ENCODE data around the gene PRR18. TPM values are rescaled to one million over a fixed set of nuclear protein-coding genes. Genes with fewer than 3 reads are reported as not detected.

Gene PRR18
- total RNA-seq, 1 experiment from 2014 or later = not detected

GRCh38 chr6:166258854-166259276, 49.3 kb downstream of the PRR18 start:
- POLR2A ChIA-PET (ENCODE audit: unreplicated experiment) = no interaction called here
- Histone ChIP-seq H3K9me3 (ENCODE audit: low read length) (no peaks in the 10 kb centered on the region), H3K4me1 (ENCODE audit: insufficient read depth, low read length) (peaks cover 11% of the 10 kb centered on the region; the same call in 1 of the 2 replicates), H3K27me3 (ENCODE audit: low read length) (peaks cover 4% of the 10 kb centered on the region; the same call in 1 of the 2 replicates), H3K79me2 (ENCODE audit: low read length) (no peaks in the 10 kb centered on the region), H3K4me2 (ENCODE audit: low read length) (no peak overlapping the region), H2AFZ (ENCODE audit: low read length) (no peak overlapping the region), H3K9ac (ENCODE audit: low read length) (no peak overlapping the region), H4K20me1 (ENCODE audit: low read length) (no peaks in the 10 kb centered on the region), H3K9me2 (replicated peaks; ENCODE audit: low read length) (no peaks in the 10 kb centered on the region), H3K36me3 (ENCODE audit: low read depth, low read length) (no peaks in the 10 kb centered on the region), H3F3A (ENCODE audit: low read length, unreplicated experiment) (no peaks in the 10 kb centered on the region), H3K4me3 (ENCODE audit: low read length) (no peak overlapping the region), H3K27ac (ENCODE audit: low read length) (no peak overlapping the region)
- CTCF ChIA-PET = no interaction called here
- intact Hi-C loops (cut with micrococcal nuclease) = no loop called here
- ATAC-seq (no peak), DNase-seq (peak; percentile 40)
- BruUV-seq (replicated peaks) = no TSS peak
- TF ChIP-seq EZH2 (IDR thresholded peaks at IDR 0.05; ENCODE audit: low read length, unreplicated experiment) = no peak
- TF ChIP-seq, protein P1, sequence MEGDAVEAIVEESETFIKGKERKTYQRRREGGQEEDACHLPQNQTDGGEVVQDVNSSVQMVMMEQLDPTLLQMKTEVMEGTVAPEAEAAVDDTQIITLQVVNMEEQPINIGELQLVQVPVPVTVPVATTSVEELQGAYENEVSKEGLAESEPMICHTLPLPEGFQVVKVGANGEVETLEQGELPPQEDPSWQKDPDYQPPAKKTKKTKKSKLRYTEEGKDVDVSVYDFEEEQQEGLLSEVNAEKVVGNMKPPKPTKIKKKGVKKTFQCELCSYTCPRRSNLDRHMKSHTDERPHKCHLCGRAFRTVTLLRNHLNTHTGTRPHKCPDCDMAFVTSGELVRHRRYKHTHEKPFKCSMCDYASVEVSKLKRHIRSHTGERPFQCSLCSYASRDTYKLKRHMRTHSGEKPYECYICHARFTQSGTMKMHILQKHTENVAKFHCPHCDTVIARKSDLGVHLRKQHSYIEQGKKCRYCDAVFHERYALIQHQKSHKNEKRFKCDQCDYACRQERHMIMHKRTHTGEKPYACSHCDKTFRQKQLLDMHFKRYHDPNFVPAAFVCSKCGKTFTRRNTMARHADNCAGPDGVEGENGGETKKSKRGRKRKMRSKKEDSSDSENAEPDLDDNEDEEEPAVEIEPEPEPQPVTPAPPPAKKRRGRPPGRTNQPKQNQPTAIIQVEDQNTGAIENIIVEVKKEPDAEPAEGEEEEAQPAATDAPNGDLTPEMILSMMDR (conservative IDR thresholded peaks at IDR 0.05; ENCODE audit: low read depth, low read length) = no peak

DNA sequence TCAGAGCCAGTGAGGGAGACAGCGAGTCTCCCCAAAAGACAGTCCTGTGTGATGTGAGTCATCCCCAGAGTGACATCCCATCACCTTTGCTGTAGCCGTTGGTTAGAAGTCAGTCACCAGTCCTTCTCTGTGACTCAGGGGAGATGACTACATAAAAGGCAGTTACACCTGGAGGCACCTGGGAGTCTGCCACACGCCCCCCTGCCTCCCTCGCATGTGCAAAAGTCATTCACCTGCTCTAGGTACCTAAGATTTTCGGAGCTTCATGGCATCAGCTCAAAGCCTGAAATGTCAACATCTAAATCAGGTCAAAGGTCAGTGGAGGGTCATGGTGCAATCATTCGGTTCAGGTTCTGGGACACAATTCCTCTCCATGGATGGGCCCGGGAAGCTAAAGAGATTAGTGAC, 50.3 kb downstream of the PRR18 start:
- H3K79me2 ChIP-seq (ENCODE audit: low read length) = no peaks in the 10 kb centered on the region
- H3K9me3 ChIP-seq (ENCODE audit: low read length) = no peaks in the 10 kb centered on the region
- peak; percentile 46 for DNase-seq
- ChIA-PET CTCF (no interaction called here), POLR2A (ENCODE audit: unreplicated experiment) (no interaction called here)
- no peak overlapping the region for H3K4me2 ChIP-seq (ENCODE audit: low read length)
- peaks cover 4% of the 10 kb centered on the region; the same call in 1 of the 2 replicates for H3K27me3 ChIP-seq (ENCODE audit: low read length)
- no peaks in the 10 kb centered on the region for H3K9me2 ChIP-seq (replicated peaks; ENCODE audit: low read length)
- intact Hi-C loops (cut with micrococcal nuclease) = no loop called here
- no peaks in the 10 kb centered on the region for H3F3A ChIP-seq (ENCODE audit: low read length, unreplicated experiment)
- no peak overlapping the region for H3K9ac ChIP-seq (ENCODE audit: low read length)
- TF ChIP-seq, protein P1 (conservative IDR thresholded peaks at IDR 0.05; ENCODE audit: low read depth, low read length) = no peak
- TF ChIP-seq EZH2 (IDR thresholded peaks at IDR 0.05; ENCODE audit: low read length, unreplicated experiment) = no peak
- TF ChIP-seq EZH2phosphoT487 (IDR thresholded peaks at IDR 0.05; ENCODE audit: borderline replicate concordance, low read length) = no peak
- peaks cover 11% of the 10 kb centered on the region; the same call in 1 of the 2 replicates for H3K4me1 ChIP-seq (ENCODE audit: insufficient read depth, low read length)
- H4K20me1 ChIP-seq (ENCODE audit: low read length) = no peaks in the 10 kb centered on the region
- no peaks in the 10 kb centered on the region for H3K36me3 ChIP-seq (ENCODE audit: low read depth, low read length)
- no TSS peak for BruUV-seq (replicated peaks)
- ATAC-seq = no peak
- no peak overlapping the region for H3K4me3 ChIP-seq (ENCODE audit: low read length)
- H3K27ac ChIP-seq (ENCODE audit: low read length) = no peak overlapping the region
- H2AFZ ChIP-seq (ENCODE audit: low read length) = no peak overlapping the region

Other genes with a start within 250 kb of the PRR18 start
- gene TBXT, start 140.5 kb downstream of the PRR18 start, total RNA-seq (2014; rRNA removed) = not detected in 2 replicates
- gene SFT2D1, start 34.2 kb upstream of the PRR18 start, total RNA-seq (2014; rRNA removed) = 28.0 and 32.1 TPM in 2 replicates
- gene MPC1, start 74.5 kb upstream of the PRR18 start, total RNA-seq (2014; rRNA removed) = 10.0 and 26.7 TPM in 2 replicates

All from PC-3 (cell line).